ENCODE results near the gene PPP3CB.

PPP3CB gene

GRCh38 chr10:73480158-73480557 lies 15.7 kb downstream of the PPP3CB start:
- no peak for DNase-seq (ENCODE audit: low read depth in 2 of 2)

GRCh38 chr10:73478636-73479035 lies 17.2 kb downstream of the PPP3CB start:
- no peak for DNase-seq (ENCODE audit: low read depth in 2 of 2)

DNA sequence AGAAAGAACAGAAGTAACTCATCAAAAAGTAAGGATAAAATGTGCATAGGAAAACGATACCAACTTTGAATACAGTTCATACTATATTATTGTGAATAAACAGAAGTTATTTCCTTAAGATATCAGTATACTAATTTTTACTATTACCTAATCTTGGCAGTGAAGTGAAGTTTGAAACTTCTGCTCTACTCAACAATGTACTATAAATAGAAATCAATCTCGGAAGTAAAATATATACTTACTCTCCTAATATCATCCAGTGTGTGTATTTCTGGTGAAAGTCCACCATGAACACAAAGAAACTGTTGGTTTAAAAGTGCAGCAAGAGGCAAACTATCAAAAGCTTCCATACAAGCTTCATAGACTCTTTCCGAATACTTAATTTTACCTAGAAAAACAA lies 24.6 kb downstream of the PPP3CB start:
- no peak for DNase-seq (ENCODE audit: low read depth in 2 of 2)

GRCh38 chr10:73469579-73469978 lies 26.2 kb downstream of the PPP3CB start:
- DNase-seq (ENCODE audit: low read depth in 2 of 2): no peak

DNA sequence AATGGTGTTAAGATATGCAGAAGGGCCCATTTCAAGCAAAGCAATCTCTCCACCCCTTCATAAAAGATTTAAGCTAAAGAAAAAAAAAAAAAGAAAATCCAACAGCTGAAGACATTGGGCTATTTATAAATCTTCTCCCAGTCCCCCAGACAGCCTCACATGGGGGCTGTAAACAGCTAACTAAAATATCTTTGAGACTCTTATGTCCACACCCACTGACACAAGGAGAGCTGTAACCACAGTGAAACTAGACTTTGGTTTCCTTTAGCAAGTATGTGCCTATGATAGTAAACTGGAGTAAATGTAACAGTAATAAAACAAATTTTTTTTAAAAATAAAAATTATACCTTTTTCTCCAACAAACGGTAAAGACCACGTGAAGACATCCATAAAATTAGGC lies 28.6 kb downstream of the PPP3CB start:
- no peak for DNase-seq (ENCODE audit: low read depth in 2 of 2)

- no peak for DNase-seq (ENCODE audit: low read depth in 2 of 2)
Observed at GRCh38 chr10:73465978-73466726, 29.7 kb downstream of the PPP3CB start.

- DNase-seq (ENCODE audit: low read depth in 2 of 2): no peak
Observed at GRCh38 chr10:73460897-73461296, 34.9 kb downstream of the PPP3CB start.

DNA sequence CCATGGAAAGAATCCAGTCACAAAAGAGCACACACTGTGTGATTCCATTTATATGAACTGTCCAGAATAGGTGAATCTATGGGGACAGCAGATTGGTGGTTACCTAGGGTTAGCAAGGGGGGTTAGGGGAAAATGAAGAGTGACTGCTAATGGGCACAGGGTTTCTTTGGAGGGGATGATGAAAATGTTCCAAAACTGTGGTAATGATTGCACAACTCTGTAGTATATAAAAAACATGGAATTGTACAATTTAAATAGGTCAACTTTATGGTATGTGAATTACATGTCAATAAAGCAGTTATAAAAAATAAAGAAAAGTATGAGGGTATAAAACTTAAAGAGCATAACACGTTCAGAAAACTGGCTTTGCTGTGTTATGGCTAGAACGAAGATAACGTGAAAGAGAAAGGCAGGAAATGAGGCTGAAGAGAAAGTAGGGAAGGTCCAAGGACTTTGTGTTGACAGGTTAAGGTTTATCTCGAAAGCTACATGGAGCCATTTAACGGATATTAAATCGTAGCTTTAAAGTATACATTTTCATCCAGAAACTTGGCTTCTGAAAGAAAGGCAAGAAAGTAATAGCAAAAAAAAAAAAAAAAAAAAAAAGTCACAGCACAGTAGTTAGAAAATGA lies 36.0 kb downstream of the PPP3CB start:
- DNase-seq (ENCODE audit: low read depth in 2 of 2): no peak

- DNase-seq (ENCODE audit: low read depth in 2 of 2): no peak
Observed at GRCh38 chr10:73456187-73456890, 39.5 kb downstream of the PPP3CB start.

DNA sequence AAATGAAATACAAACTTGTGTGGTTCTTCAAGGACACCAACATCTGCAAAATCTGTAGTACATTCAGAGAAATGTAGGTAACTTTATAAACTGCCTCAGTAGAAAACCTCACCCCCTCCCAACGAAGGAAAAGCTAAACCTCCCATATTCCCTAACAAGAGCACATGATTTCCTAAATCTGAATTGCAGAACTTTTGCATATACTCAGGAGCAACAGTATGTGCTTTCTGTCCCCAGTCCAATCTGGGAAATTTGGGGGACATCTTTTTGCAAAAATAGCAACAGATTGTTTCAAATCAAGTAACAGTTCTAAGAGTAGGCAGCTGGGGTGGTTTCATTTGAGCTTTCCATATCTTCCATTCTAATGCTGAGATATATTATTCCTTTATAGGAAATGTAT lies 46.7 kb downstream of the PPP3CB start:
- no peak for DNase-seq (ENCODE audit: low read depth in 2 of 2)

GRCh38 chr10:73448384-73448783 lies 47.4 kb downstream of the PPP3CB start:
- no peak for DNase-seq (ENCODE audit: low read depth in 2 of 2)

- no peak for DNase-seq (ENCODE audit: low read depth in 2 of 2)
Observed at GRCh38 chr10:73446926-73447325, 48.9 kb downstream of the PPP3CB start.

DNA sequence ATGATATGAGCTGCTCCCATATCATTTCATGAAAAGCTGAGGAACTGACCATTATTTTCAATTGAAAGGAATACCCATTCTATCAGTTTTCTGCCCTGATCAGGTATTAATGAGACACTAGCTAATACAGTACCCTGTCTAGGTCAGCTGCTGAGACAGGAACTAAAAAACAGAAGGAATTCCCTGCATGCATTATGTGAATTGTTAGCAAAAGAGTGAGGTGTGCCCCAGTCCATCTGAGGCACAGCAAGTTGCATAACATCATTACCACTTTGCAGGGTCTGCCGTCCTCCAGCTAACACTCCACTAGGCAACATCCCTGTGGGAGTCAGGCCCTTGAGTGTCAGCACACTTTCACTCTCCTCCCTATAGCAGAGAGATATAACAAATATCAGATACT lies 51.4 kb downstream of the PPP3CB start:
- no peak for DNase-seq (ENCODE audit: low read depth in 2 of 2)

DNA sequence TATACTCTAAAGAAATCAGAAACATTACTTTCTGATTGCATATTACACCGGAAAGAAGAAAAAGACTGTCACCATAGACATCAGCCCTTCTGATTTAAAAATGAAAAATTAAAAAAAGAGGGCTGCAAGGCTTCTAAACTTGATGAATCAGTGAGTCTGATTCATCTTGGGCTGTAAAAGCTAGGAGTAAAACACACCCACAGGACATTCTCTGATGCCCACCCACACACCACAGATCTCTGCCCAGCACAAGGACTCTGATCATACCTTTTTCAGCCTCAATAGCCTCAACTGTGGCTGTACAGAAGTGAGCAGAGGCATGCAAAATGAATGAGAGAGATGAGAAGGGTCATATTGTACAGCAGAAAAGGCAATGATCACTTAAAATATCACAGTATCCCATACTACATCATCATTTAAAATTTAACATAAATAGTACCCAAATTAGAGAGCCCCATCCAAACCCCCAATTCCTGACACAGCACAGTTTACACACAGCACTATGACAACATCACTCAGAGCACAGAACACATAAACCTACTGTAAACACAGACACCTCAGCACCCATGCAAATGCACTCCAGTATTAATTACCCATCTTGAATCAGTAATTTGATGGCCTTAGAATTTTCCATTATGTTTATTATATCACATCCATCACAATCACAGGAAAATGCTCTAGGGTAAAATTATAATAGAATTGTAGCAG lies 56.1 kb downstream of the PPP3CB start:
- DNase-seq (ENCODE audit: low read depth in 2 of 2): no peak

GRCh38 chr10:73439055-73439454 lies 56.8 kb downstream of the PPP3CB start:
- no peak for DNase-seq (ENCODE audit: low read depth in 2 of 2)

DNA sequence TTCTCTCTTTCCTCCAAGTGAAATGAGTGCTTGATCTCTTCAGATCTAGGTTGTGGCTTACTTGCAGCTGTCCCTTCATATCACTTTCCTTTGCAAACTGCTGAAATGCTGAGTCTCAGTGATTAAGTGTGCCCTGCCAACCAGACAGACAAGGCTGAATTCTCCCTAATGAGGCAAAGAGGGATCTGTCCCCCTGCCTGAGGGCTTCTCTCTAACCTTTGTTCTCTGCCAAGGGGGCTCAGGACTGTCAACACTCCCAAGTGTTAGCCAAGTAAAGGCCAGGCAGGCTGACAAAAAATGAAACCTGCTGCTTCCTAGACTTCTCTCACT lies 62.3 kb downstream of the PPP3CB start, which contains the start of gene MSS51:
Gene MSS51 (minus strand): TSS at position 24 of the 330 bp plus-strand sequence. CDS start 5,277 bp downstream, outside the sequence.
- DNase-seq (ENCODE audit: low read depth in 2 of 2): no peak

DNA sequence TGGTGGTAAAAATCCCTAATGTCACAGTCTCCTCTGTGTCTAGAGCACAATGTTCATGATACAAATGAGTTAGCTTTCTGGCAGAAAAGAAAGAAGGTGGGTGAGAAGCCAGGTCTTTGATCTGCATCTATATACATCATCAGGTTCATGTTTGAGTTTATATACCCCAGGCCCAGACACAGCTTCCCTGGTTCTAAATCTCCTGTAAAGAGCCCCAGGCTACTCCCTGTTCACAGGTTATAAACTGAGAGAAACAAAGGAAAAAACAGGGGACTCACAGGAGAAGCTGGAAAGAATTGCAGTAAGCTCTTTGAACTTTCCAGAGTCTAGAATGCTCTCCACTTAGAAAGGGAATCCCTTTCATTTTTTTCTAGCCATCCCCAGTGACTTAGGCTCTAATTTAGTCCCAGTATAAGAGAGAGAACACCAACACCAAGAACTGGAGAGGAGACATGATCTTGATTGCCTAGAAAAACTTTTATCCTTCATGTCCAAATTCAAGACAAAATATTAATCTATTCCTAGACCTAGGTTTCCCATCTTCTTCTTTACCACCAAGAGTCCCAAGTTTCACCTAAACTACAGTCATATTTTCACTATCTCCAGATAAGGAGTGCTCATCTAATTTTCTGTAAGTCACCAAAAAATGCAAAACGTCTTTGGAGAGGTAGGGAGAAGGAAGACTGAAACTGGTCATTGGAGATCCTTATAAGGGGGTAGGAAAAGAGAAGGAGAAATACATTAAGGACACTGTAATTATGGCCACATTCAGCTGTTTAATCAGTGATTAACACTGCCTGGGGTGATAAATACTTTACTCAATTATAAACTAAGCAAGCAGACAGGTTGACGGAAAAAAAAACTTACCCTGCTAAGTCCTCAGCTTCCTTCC lies 62.9 kb downstream of the PPP3CB start:
- no peak for DNase-seq (ENCODE audit: low read depth in 2 of 2)

- no peak for DNase-seq (ENCODE audit: low read depth in 2 of 2)
Observed at GRCh38 chr10:73426318-73426717, 69.5 kb downstream of the PPP3CB start.

- DNase-seq (ENCODE audit: low read depth in 2 of 2): no peak
Observed at GRCh38 chr10:73424478-73424877, 71.3 kb downstream of the PPP3CB start.

GRCh38 chr10:73423309-73423708 lies 72.5 kb downstream of the PPP3CB start:
- no peak for DNase-seq (ENCODE audit: low read depth in 2 of 2)

DNA sequence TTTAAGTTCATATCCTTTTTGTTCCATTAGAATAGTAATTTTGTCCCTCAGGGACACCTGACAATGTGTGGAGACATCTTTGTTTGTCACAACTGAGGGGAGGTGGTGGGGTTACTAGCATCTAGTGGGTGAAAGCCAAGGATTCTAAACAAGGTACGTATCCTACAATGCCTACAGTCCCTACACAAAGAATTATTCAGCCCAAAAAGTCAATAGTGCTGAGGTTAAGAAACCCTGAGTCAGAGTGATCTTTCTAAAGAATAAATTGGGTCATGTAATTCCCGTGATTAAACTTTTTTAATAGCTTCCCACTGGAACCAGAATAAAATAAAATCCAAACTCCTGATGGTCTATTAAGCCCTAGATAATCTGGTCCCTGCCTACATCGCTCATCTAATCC lies 79.3 kb downstream of the PPP3CB start:
- DNase-seq (ENCODE audit: low read depth in 2 of 2): no peak

Data from activated CD8-positive, alpha-beta memory T cell treated with anti-CD3 and anti-CD28 coated beads for 4 hours (primary cell).